Islet of Langerhans (tissue), 1 donor: ENCODE measurements around the gene RERE.
"Not testable (repeated sequence)": the region's sequence is repeated elsewhere in the genome, so short reads cannot be mapped to it uniquely, and the experiment has no call there.

ENCODE experiments used
- FAIRE-seq: peaks from one replicate; lab custom pipeline; 2011; peaks lifted over from hg19 to GRCh38; lab: Jason Lieb, UNC

RERE gene

GRCh38 chr1:8632102-8632501, 185.3 kb downstream of the RERE start:
- no peak for FAIRE-seq

GRCh38 chr1:8631163-8631562, 186.3 kb downstream of the RERE start:
- no peak for FAIRE-seq

- peak; percentile 36 for FAIRE-seq
Observed at GRCh38 chr1:8629241-8630091, 188.0 kb downstream of the RERE start.

- no peak for FAIRE-seq
Observed at GRCh38 chr1:8628606-8629005, 188.8 kb downstream of the RERE start.

- no peak for FAIRE-seq
Observed at GRCh38 chr1:8627728-8628127, 189.7 kb downstream of the RERE start.

GRCh38 chr1:8625981-8626898, 191.2 kb downstream of the RERE start:
- FAIRE-seq: no peak

GRCh38 chr1:8625491-8625890, 191.9 kb downstream of the RERE start:
- FAIRE-seq: no peak

- not testable (repeated sequence) for FAIRE-seq
Observed at GRCh38 chr1:8623651-8624192, 193.7 kb downstream of the RERE start.

- FAIRE-seq: not testable (repeated sequence)
Observed at GRCh38 chr1:8621785-8622348, 195.6 kb downstream of the RERE start.

- not testable (repeated sequence) for FAIRE-seq
Observed at GRCh38 chr1:8621034-8621582, 196.3 kb downstream of the RERE start.

GRCh38 chr1:8619917-8620502, 197.4 kb downstream of the RERE start:
- FAIRE-seq: not testable (repeated sequence)

- FAIRE-seq: not testable (repeated sequence)
Observed at GRCh38 chr1:8619419-8619818, 198.0 kb downstream of the RERE start.

GRCh38 chr1:8616791-8617190, 200.6 kb downstream of the RERE start:
- FAIRE-seq: not testable (repeated sequence)

- FAIRE-seq: not testable (repeated sequence)
Observed at GRCh38 chr1:8611634-8612515, 205.6 kb downstream of the RERE start.

- FAIRE-seq: no peak
Observed at GRCh38 chr1:8607906-8608305, 209.5 kb downstream of the RERE start.

GRCh38 chr1:8604041-8604945, 213.1 kb downstream of the RERE start:
- no peak for FAIRE-seq

- FAIRE-seq: no peak
Observed at GRCh38 chr1:8603220-8603616, 214.2 kb downstream of the RERE start.

- FAIRE-seq: no peak
Observed at GRCh38 chr1:8602471-8603219, 214.8 kb downstream of the RERE start.

- no peak for FAIRE-seq
Observed at GRCh38 chr1:8600336-8600735, 217.1 kb downstream of the RERE start.
